ENCODE results near the gene STK32C. TPM values are rescaled to one million over a fixed set of nuclear protein-coding genes. Genes with fewer than 3 reads are reported as not detected.

Gene STK32C
- total and polyA plus RNA-seq, 4 donors = 4.9 to 12.4 (median 9.7) TPM

- intact Hi-C loops (cut with DNase I) = no loop called here
- no peak overlapping the region for H3K27ac ChIP-seq (ENCODE audit: low read depth in 1 of 2, low read length in 2 of 2)
- H3K4me3 ChIP-seq (ENCODE audit: low read length in 2 of 2) = no peak overlapping the region
- no peaks in the 10 kb centered on the region for H3K27me3 ChIP-seq (ENCODE audit: control insufficient read depth in 1 of 2, insufficient read depth in 2 of 2, low read length in 1 of 2)
- H3K9me3 ChIP-seq (ENCODE audit: control insufficient read depth, low read length) = no peaks in the 10 kb centered on the region
- no peaks in the 10 kb centered on the region for H3K4me1 ChIP-seq (ENCODE audit: control insufficient read depth in 1 of 2, insufficient read depth in 2 of 2, low read length in 2 of 2)
- DNase-seq (peak; percentile 21 to 67), ATAC-seq (ENCODE audit: low FRiP score) (no peak)
- WGBS, 2 donors = 69 to 82% methylated on average over 7 of the region's 7 CpGs
- H3K36me3 ChIP-seq (ENCODE audit: control insufficient read depth in 1 of 2, insufficient read depth in 2 of 2, low read length in 1 of 2) = no peaks in the 10 kb centered on the region
These were observed 31.0 kb downstream of the STK32C start for GRCh38 chr10:132276706-132277105.

DNA sequence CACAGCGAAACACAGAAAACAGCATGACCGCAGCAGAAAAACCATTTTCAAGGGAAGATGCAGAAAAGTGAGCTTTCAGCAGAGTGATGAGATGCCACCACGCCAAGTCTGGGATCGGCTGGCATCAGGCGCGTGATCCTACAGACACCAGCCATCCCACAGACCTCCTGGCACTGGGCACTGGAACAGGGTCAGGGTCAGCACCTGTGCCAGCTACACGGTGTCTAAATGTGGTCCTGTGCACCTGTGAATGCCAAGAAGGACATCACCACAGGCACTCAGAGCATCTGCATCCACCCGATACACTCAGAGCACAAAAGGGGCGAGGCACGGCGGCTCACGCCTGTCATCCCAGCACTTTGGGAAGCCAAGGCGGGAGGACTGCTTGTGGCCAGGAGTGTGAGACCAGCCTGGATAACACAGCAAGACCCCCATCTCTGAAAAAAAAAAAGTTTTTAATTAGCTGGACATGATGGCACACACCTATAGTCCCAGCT lies 31.5 kb downstream of the STK32C start:
- Histone ChIP-seq H3K4me3 (ENCODE audit: low read length in 2 of 2) (no peak overlapping the region), H3K36me3 (ENCODE audit: control insufficient read depth in 1 of 2, insufficient read depth in 2 of 2, low read length in 1 of 2) (no peaks in the 10 kb centered on the region), H3K4me1 (ENCODE audit: control insufficient read depth in 1 of 2, insufficient read depth in 2 of 2, low read length in 2 of 2) (no peaks in the 10 kb centered on the region), H3K27me3 (ENCODE audit: control insufficient read depth in 1 of 2, insufficient read depth in 2 of 2, low read length in 1 of 2) (no peaks in the 10 kb centered on the region), H3K9me3 (ENCODE audit: control insufficient read depth, low read length) (no peaks in the 10 kb centered on the region), H3K27ac (ENCODE audit: low read depth in 1 of 2, low read length in 2 of 2) (no peak overlapping the region)
- intact Hi-C loops (cut with DNase I) = no loop called here
- WGBS, 2 donors = 84 to 92% methylated on average over 13 of the region's 13 CpGs
- ATAC-seq (ENCODE audit: low FRiP score) (no peak), DNase-seq (peak; percentile 4 to 38)

DNA sequence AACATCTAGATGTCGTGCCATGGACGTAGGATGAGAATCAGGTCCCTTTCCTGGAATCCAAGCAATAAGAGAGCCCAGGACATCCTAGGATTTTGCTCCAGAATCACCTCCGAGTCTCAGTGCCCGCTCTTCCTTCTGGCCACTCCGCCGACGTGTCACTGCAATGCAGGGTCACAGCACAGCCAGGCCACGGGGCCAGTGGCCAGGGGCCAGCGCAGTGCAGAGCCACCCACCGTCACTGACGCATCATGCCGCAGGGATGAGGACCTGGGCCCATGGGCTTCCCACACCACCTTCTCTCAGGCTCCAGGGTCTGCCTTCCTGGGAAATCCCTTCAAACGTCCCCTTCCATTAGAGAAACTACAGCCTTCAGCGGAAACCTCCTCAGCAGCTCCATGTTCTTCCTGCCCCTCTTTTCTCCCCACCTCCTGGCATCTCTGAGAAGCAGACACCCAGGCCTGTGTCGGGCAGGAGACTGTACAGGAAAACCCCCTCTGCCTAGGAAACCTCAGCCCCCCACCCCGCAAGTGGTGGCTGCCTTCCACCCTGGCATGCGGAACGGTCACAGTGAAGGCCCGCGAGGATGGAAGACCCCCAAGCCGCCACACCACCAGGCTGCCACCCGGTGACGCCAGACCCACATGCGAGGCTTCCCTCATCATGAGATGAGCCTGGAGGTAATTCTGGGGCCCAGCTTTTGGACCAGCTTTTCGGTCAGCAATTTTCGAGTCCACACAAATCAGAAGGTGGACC lies 32.1 kb downstream of the STK32C start:
- Histone ChIP-seq H3K9me3 (ENCODE audit: control insufficient read depth, low read length) (no peaks in the 10 kb centered on the region), H3K27ac (ENCODE audit: low read depth in 1 of 2, low read length in 2 of 2) (no peak overlapping the region), H3K36me3 (ENCODE audit: control insufficient read depth in 1 of 2, insufficient read depth in 2 of 2, low read length in 1 of 2) (no peaks in the 10 kb centered on the region), H3K4me1 (ENCODE audit: control insufficient read depth in 1 of 2, insufficient read depth in 2 of 2, low read length in 2 of 2) (no peaks in the 10 kb centered on the region), H3K27me3 (ENCODE audit: control insufficient read depth in 1 of 2, insufficient read depth in 2 of 2, low read length in 1 of 2) (no peaks in the 10 kb centered on the region), H3K4me3 (ENCODE audit: low read length in 2 of 2) (no peak overlapping the region)
- DNase-seq (peak; percentile 34 to 72), ATAC-seq (ENCODE audit: low FRiP score) (no peak)
- intact Hi-C loops (cut with DNase I) = no loop called here
- 87 to 92% methylated on average over 26 of the region's 26 CpGs for WGBS, 2 donors

DNA sequence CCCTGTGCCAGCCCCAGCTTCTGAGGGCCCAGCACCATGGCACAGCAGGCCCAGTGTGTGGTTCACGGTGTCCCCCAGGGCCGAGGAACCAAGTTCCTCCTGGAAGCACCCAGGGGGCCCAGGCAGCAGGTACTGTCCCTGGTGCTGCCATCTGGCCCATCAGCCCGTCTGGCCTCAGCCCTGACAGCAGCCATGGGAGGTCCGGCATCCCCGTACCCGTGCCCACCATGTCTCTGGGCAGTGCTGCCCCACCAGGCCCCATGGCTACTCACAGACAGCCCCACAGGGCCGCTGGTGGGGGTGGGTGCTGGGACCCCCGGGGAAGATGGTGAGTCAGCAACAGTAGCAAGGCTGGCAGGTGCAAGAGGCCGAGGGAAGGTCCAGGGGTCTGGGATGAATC lies 32.8 kb downstream of the STK32C start:
- Histone ChIP-seq H3K27ac (ENCODE audit: low read depth in 1 of 2, low read length in 2 of 2) (no peak overlapping the region), H3K27me3 (ENCODE audit: control insufficient read depth in 1 of 2, insufficient read depth in 2 of 2, low read length in 1 of 2) (no peaks in the 10 kb centered on the region), H3K4me1 (ENCODE audit: control insufficient read depth in 1 of 2, insufficient read depth in 2 of 2, low read length in 2 of 2) (no peaks in the 10 kb centered on the region), H3K4me3 (ENCODE audit: low read length in 2 of 2) (no peak overlapping the region), H3K9me3 (ENCODE audit: control insufficient read depth, low read length) (no peaks in the 10 kb centered on the region), H3K36me3 (ENCODE audit: control insufficient read depth in 1 of 2, insufficient read depth in 2 of 2, low read length in 1 of 2) (no peaks in the 10 kb centered on the region)
- DNase-seq = peak; percentile 37 to 51
- 85 to 88% methylated on average over 9 of the region's 9 CpGs for WGBS, 2 donors
- intact Hi-C loops (cut with DNase I) = no loop called here
- no peak for ATAC-seq (ENCODE audit: low FRiP score)

GRCh38 chr10:132274581-132274980 lies 33.2 kb downstream of the STK32C start:
- no peaks in the 10 kb centered on the region for H3K36me3 ChIP-seq (ENCODE audit: control insufficient read depth in 1 of 2, insufficient read depth in 2 of 2, low read length in 1 of 2)
- 95 to 97% methylated on average over 19 of the region's 19 CpGs for WGBS, 2 donors

DNA sequence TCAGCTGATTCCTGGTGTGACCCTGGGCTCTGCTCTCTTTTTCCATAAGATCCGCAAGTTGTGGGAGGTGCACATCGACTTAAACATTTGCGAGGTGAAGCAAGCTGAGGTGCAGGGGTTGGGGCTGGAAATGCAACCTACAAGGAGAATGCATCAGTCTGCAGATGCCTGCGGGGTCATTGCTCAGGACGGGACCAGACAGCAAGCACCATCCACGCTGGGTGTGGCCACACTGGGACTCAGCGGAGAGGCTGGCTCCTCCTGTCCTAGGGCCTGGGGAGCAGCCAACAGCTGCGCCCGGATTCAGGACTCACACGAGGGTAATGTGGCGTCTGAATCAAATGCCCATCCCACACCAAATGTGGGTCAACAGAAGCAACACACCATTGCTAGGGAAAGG lies 33.8 kb downstream of the STK32C start:
- Histone ChIP-seq H3K27ac (ENCODE audit: low read depth in 1 of 2, low read length in 2 of 2) (no peak overlapping the region), H3K27me3 (ENCODE audit: control insufficient read depth in 1 of 2, insufficient read depth in 2 of 2, low read length in 1 of 2) (no peaks in the 10 kb centered on the region), H3K36me3 (ENCODE audit: control insufficient read depth in 1 of 2, insufficient read depth in 2 of 2, low read length in 1 of 2) (no peaks in the 10 kb centered on the region), H3K4me3 (ENCODE audit: low read length in 2 of 2) (no peak overlapping the region), H3K4me1 (ENCODE audit: control insufficient read depth in 1 of 2, insufficient read depth in 2 of 2, low read length in 2 of 2) (no peaks in the 10 kb centered on the region), H3K9me3 (ENCODE audit: control insufficient read depth, low read length) (no peaks in the 10 kb centered on the region)
- intact Hi-C loops (cut with DNase I) = no loop called here
- DNase-seq (peak; percentile 34 to 62), ATAC-seq (ENCODE audit: low FRiP score) (no peak)
- 91 to 92% methylated on average over 11 of the region's 11 CpGs for WGBS, 2 donors

More at GRCh38 chr10:132274581-132274980, 33.2 kb downstream of the STK32C start:
- Histone ChIP-seq H3K4me3 (ENCODE audit: low read length in 2 of 2) (no peak overlapping the region), H3K4me1 (ENCODE audit: control insufficient read depth in 1 of 2, insufficient read depth in 2 of 2, low read length in 2 of 2) (no peaks in the 10 kb centered on the region), H3K27ac (ENCODE audit: low read depth in 1 of 2, low read length in 2 of 2) (no peak overlapping the region), H3K9me3 (ENCODE audit: control insufficient read depth, low read length) (no peaks in the 10 kb centered on the region), H3K27me3 (ENCODE audit: control insufficient read depth in 1 of 2, insufficient read depth in 2 of 2, low read length in 1 of 2) (no peaks in the 10 kb centered on the region)
- ATAC-seq (ENCODE audit: low FRiP score) (no peak), DNase-seq (peak; percentile 31 to 65)
- intact Hi-C loops (cut with DNase I) = no loop called here

DNA sequence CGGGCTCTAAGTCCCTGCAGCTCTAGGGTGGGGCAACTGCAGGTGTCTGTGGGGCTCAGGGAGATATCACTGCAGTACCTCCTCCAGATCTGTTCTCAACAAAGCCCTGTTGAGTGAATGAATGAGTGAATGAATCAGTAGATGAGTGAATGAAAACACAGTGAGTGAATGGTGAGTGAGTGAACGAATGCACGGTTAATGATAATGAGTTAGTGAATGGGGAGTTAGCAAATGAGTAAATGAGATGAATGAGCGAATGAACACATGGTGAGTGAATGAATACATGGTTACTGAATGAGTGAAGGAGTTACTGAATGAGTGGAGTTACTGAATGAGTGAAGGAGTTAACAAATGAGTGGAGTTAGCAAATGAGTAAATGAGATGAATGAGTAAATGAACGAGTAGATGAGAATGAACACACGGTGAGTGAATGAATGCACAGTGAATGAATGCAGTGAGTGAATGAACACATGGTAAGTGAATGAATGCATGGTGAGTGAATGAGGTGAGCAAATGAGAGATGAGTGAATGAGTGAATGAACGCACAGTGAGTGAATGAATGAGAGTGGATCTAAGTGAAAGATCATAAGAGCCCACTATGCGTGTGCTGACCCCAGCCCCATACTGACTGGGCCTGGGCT lies 34.3 kb downstream of the STK32C start:
- no peak overlapping the region for H3K4me3 ChIP-seq (ENCODE audit: low read length in 2 of 2)
- WGBS, 2 donors = 89 to 91% methylated on average over 8 of the region's 8 CpGs
- intact Hi-C loops (cut with DNase I) = no loop called here
- ATAC-seq (ENCODE audit: low FRiP score) (no peak), DNase-seq (no peak)
- H3K9me3 ChIP-seq (ENCODE audit: control insufficient read depth, low read length) = no peaks in the 10 kb centered on the region
- H3K4me1 ChIP-seq (ENCODE audit: control insufficient read depth in 1 of 2, insufficient read depth in 2 of 2, low read length in 2 of 2) = no peaks in the 10 kb centered on the region
- no peaks in the 10 kb centered on the region for H3K27me3 ChIP-seq (ENCODE audit: control insufficient read depth in 1 of 2, insufficient read depth in 2 of 2, low read length in 1 of 2)
- no peaks in the 10 kb centered on the region for H3K36me3 ChIP-seq (ENCODE audit: control insufficient read depth in 1 of 2, insufficient read depth in 2 of 2, low read length in 1 of 2)
- no peak overlapping the region for H3K27ac ChIP-seq (ENCODE audit: low read depth in 1 of 2, low read length in 2 of 2)

GRCh38 chr10:132272231-132272971 lies 35.3 kb downstream of the STK32C start:
- Histone ChIP-seq H3K36me3 (ENCODE audit: control insufficient read depth in 1 of 2, insufficient read depth in 2 of 2, low read length in 1 of 2) (no peaks in the 10 kb centered on the region), H3K27ac (ENCODE audit: low read depth in 1 of 2, low read length in 2 of 2) (no peak overlapping the region), H3K4me3 (ENCODE audit: low read length in 2 of 2) (no peak overlapping the region), H3K4me1 (ENCODE audit: control insufficient read depth in 1 of 2, insufficient read depth in 2 of 2, low read length in 2 of 2) (no peaks in the 10 kb centered on the region), H3K9me3 (ENCODE audit: control insufficient read depth, low read length) (no peaks in the 10 kb centered on the region), H3K27me3 (ENCODE audit: control insufficient read depth in 1 of 2, insufficient read depth in 2 of 2, low read length in 1 of 2) (no peaks in the 10 kb centered on the region)
- no peak for ATAC-seq (ENCODE audit: low FRiP score)
- intact Hi-C loops (cut with DNase I) = no loop called here
- 53 to 63% methylated on average over 35 of the region's 35 CpGs for WGBS, 2 donors
- peak; percentile 64 to 71 for DNase-seq
